ENCODE data around the gene SETD7.

DNA sequence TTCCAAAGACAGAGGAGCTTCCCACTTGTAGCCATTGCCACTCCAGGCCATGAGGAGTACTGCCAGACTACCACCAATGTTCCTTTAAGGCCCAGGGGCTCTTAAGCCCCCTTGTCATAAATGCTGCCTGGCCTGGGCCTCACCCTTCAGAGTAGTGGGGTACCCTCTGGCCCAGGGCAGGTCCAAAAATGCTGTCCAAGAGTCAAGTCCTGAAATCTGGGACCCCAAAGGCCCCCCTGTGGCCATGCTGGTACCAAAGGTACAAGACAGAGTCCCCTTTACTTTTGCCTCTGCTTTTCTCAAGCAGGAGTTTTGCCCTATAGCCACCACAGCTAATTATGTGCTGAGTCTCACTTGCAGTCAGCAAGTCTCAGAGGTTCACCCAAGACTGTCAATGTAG is 85.7 kb downstream of the SETD7 start:
- TF ChIP-seq, protein P1, sequence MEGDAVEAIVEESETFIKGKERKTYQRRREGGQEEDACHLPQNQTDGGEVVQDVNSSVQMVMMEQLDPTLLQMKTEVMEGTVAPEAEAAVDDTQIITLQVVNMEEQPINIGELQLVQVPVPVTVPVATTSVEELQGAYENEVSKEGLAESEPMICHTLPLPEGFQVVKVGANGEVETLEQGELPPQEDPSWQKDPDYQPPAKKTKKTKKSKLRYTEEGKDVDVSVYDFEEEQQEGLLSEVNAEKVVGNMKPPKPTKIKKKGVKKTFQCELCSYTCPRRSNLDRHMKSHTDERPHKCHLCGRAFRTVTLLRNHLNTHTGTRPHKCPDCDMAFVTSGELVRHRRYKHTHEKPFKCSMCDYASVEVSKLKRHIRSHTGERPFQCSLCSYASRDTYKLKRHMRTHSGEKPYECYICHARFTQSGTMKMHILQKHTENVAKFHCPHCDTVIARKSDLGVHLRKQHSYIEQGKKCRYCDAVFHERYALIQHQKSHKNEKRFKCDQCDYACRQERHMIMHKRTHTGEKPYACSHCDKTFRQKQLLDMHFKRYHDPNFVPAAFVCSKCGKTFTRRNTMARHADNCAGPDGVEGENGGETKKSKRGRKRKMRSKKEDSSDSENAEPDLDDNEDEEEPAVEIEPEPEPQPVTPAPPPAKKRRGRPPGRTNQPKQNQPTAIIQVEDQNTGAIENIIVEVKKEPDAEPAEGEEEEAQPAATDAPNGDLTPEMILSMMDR (IDR thresholded peaks at IDR 0.05; ENCODE audit: control extremely low read depth in 1 of 3, insufficient read depth in 1 of 3, low read depth in 1 of 3, low read length in 3 of 3): no peak
- TF ChIP-seq RXRA (IDR thresholded peaks at IDR 0.05; ENCODE audit: insufficient read depth, low read depth, low read length): no peak
- TF ChIP-seq POLR2A (IDR thresholded peaks at IDR 0.05; ENCODE audit: control extremely low read depth in 1 of 2, low read depth in 2 of 2, low read length in 2 of 2): no peak
- no peak for TF ChIP-seq BCL11A (IDR thresholded peaks at IDR 0.05; ENCODE audit: low read depth in 2 of 2, low read length in 2 of 2)
- no peak for TF ChIP-seq CBX5 (IDR thresholded peaks at IDR 0.05; ENCODE audit: low read depth, low read length)
- TF ChIP-seq EZH2 (IDR thresholded peaks at IDR 0.05; ENCODE audit: low read depth, low read length, severe bottlenecking): no peak
- no peak for TF ChIP-seq JUN (IDR thresholded peaks at IDR 0.05; ENCODE audit: low read depth, low read length)
- no peak for TF ChIP-seq KDM1A (IDR thresholded peaks at IDR 0.05; ENCODE audit: borderline replicate concordance, low read length)
- no peak for TF ChIP-seq NRF1 (IDR thresholded peaks at IDR 0.05; ENCODE audit: low read depth, low read length)
- TF ChIP-seq, protein P2, sequence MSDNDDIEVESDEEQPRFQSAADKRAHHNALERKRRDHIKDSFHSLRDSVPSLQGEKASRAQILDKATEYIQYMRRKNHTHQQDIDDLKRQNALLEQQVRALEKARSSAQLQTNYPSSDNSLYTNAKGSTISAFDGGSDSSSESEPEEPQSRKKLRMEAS (IDR thresholded peaks at IDR 0.05): no peak
- no peak for TF ChIP-seq GTF2F1 (IDR thresholded peaks at IDR 0.05; ENCODE audit: borderline replicate concordance, low read depth, low read length)

Data from H1 (cell line).